Nephron progenitor cell (in vitro differentiated cells): ENCODE measurements around the gene CLDN4.

ENCODE experiments used
- DNase-seq: peaks from one replicate; pipeline ENCODE4 v3.0.0; 2021
- H3K27ac Mint-ChIP-seq: 2 replicates; pipeline ENCODE4 v1.8.0; 2021; ENCODE audit warnings: mild to moderate bottlenecking, moderate library complexity, mixed read lengths
- H3K27me3 Mint-ChIP-seq: 2 replicates; pipeline ENCODE4 v1.8.0; 2021; ENCODE audit warnings: mild to moderate bottlenecking, low read depth, mixed read lengths; ENCODE audit not compliant: poor library complexity
- H3K36me3 Mint-ChIP-seq: 2 replicates; pipeline ENCODE4 v1.8.0; 2021; ENCODE audit warnings: low read depth, mixed read lengths
- H3K4me1 Mint-ChIP-seq: 2 replicates; pipeline ENCODE4 v1.8.0; 2021; ENCODE audit warnings: mixed read lengths
- H3K4me3 Mint-ChIP-seq: 2 replicates; pipeline ENCODE4 v1.8.0; 2021; ENCODE audit warnings: mild to moderate bottlenecking, moderate library complexity, mixed read lengths
- H3K9me3 Mint-ChIP-seq: 2 replicates; pipeline ENCODE4 v1.8.0; 2021; ENCODE audit warnings: mild to moderate bottlenecking, moderate library complexity, mixed read lengths
- CTCF ChIP-seq: fragments of 200-600 bp; sonication (generic); IDR thresholded peaks from 2 replicates; pipeline ENCODE4 v1.5.0; 2021; ENCODE audit warnings: antibody characterized with exemption

Gene CLDN4

DNA sequence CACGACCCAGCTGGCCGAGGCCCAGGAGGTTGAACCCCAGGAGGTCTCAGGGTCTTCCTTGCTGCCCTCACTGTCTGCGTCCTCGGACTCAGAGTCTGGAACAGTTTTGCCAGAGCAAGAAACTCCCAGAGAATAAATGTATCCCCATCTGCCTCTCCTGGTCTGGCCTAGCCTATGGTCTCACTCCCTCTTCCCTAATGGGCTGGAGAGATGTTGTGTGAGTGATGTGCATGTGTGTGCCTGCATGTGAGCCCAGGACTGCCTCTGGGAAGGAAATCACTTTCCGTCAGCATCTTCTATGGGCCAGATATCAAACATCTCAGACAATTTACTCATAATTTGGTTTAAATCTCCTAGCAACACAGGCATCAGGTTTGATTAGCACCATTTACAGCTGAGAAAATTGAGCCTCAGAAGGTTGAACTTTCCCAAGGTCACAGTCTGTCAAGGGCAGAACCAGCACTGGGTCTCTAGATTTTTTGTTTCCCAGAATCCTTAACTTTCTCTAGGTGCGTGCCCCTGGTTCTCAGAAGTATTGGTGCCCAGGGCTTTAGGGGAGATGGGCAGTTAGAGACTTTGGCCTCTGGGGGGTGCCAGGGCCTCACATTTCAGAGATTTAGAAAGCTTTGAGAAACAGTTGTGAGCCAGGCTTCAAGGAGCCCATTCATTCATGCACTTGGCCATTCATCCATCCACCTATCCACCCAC lies 35.1 kb downstream of the CLDN4 start:
- H3K4me1 Mint-ChIP-seq: peaks cover 16% of the 10 kb centered on the region
- H3K27ac Mint-ChIP-seq: no peak overlapping the region
- peak; percentile 45 for DNase-seq
- no peak overlapping the region for H3K4me3 Mint-ChIP-seq
- TF ChIP-seq CTCF: peak; percentile 50
- no peaks in the 10 kb centered on the region for H3K36me3 Mint-ChIP-seq
- no peaks in the 10 kb centered on the region for H3K9me3 Mint-ChIP-seq
- peaks cover 31% of the 10 kb centered on the region for H3K27me3 Mint-ChIP-seq

DNA sequence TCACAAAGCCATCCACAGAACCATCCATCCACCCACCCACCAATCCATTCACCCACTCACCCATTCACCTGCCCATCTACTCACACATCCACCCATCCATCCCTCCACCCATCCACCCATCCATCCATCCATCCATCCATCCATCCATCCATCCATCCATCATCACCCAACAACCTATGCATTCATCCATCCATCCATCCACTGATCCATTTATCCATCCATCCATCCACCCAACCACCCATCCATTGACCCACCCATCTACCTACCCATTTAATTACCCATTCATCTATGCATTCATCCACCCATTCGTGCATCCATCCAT lies 35.6 kb downstream of the CLDN4 start:
- peaks cover 16% of the 10 kb centered on the region for H3K4me1 Mint-ChIP-seq
- no peaks in the 10 kb centered on the region for H3K9me3 Mint-ChIP-seq
- no peak for TF ChIP-seq CTCF
- no peak for DNase-seq
- peaks cover 34% of the 10 kb centered on the region for H3K27me3 Mint-ChIP-seq
- no peak overlapping the region for H3K4me3 Mint-ChIP-seq
- no peaks in the 10 kb centered on the region for H3K36me3 Mint-ChIP-seq
- H3K27ac Mint-ChIP-seq: no peak overlapping the region

- TF ChIP-seq CTCF: no peak
- Mint-ChIP-seq H3K4me1 (peaks cover 16% of the 10 kb centered on the region), H3K9me3 (no peaks in the 10 kb centered on the region), H3K27me3 (peaks cover 31% of the 10 kb centered on the region), H3K36me3 (no peaks in the 10 kb centered on the region), H3K4me3 (no peak overlapping the region), H3K27ac (no peak overlapping the region)
- DNase-seq: no peak
These were observed 38.4 kb downstream of the CLDN4 start for GRCh38 chr7:73869011-73869798.

- Mint-ChIP-seq H3K9me3 (no peaks in the 10 kb centered on the region), H3K4me1 (peaks cover 16% of the 10 kb centered on the region), H3K27ac (no peak overlapping the region), H3K36me3 (no peaks in the 10 kb centered on the region), H3K27me3 (peaks cover 34% of the 10 kb centered on the region), H3K4me3 (no peak overlapping the region)
- no peak for DNase-seq
- TF ChIP-seq CTCF: no peak
These were observed 39.3 kb downstream of the CLDN4 start for GRCh38 chr7:73870041-73870492.

DNA sequence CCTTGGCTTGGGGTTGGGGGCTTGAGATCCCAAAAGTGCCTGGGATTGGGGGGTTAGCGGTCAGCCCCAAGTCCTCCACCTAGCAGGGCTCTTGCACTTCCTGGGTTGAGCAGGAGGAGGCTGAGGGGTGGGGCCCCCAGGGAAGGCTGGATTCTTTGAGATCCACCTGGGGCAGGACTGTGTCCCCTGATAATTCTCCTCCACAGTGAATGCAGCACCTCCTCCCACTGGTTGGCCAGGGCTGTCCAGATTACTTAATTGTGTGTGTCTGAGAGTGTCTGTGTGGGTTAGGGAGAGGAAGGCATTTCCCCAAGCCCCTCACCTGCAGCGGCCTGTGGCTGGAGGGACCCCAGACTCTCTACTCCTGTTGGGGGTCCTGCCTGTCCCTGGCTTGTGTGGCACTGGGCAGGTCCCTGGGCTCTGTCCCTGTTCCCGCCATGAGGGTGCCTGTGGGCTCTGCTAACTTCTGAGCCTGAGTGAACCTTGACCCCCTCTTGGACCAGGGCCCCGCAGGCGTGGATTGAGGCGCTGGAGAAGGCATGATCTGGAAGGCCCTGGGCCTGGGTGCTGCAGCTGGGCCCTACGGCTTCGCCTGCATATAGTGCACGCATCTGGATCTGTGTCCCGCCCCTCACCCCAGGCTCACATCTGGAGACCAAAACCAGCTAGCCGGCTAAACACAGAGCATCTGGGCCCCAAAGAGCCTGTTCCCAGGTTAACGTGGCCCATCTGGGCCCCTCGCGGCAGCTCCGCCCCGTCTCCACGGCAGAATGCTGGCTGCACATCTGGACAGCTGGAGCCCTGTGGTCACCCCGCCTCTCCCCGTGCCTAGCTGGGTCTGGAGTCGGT lies 40.6 kb downstream of the CLDN4 start:
- no peak for TF ChIP-seq CTCF
- no peaks in the 10 kb centered on the region for H3K36me3 Mint-ChIP-seq
- peaks cover 16% of the 10 kb centered on the region for H3K4me1 Mint-ChIP-seq
- no peak for DNase-seq
- no peak overlapping the region for H3K27ac Mint-ChIP-seq
- H3K4me3 Mint-ChIP-seq: no peak overlapping the region
- no peaks in the 10 kb centered on the region for H3K9me3 Mint-ChIP-seq
- H3K27me3 Mint-ChIP-seq: peaks cover 39% of the 10 kb centered on the region
